Activated CD4-positive, alpha-beta T cell treated with anti-CD3 and anti-CD28 coated beads, Interleukin-2, amount 50 U/mL, for 48 hours (primary cell): Measurements from ENCODE around the gene TK1.

ENCODE experiments used
- DNase-seq, 2 experiments: peaks; one replicate each; pipeline ENCODE4 v3.0.0-alpha.2; 2020

Gene TK1

GRCh38 chr17:78219396-78220150 lies 32.7 kb upstream of the TK1 start:
- DNase-seq, result no peak

GRCh38 chr17:78214706-78215061 lies 27.8 kb upstream of the TK1 start:
- DNase-seq, result no peak

- DNase-seq, result peak; percentile 93 to 94
Measured at GRCh38 chr17:78214016-78214705, 27.3 kb upstream of the TK1 start, which contains the start of gene BIRC5. BIRC5 (plus strand) TSS chr17:78214253; CDS start chr17:78214317, 64 bp downstream.

- no peak for DNase-seq
Measured at GRCh38 chr17:78211032-78211431, 24.2 kb upstream of the TK1 start.

- DNase-seq, result no peak
Measured at GRCh38 chr17:78210111-78210510, 23.3 kb upstream of the TK1 start.

GRCh38 chr17:78208486-78208885 lies 21.6 kb upstream of the TK1 start:
- no peak for DNase-seq

GRCh38 chr17:78206298-78206697 lies 19.4 kb upstream of the TK1 start:
- DNase-seq, result no peak

- DNase-seq, result no peak
Measured at GRCh38 chr17:78205124-78205775, 18.4 kb upstream of the TK1 start.

GRCh38 chr17:78204387-78205123 lies 17.7 kb upstream of the TK1 start:
- DNase-seq, result no peak

GRCh38 chr17:78202666-78203065 lies 15.8 kb upstream of the TK1 start:
- DNase-seq, result no peak

- no peak for DNase-seq
Measured at GRCh38 chr17:78200451-78200850, 13.6 kb upstream of the TK1 start.

GRCh38 chr17:78197147-78197832 lies 10.4 kb upstream of the TK1 start:
- no peak for DNase-seq

- DNase-seq, result no peak
Measured at GRCh38 chr17:78196716-78197115, 9.9 kb upstream of the TK1 start.

GRCh38 chr17:78185981-78186691 lies 716 bp downstream of the TK1 start:
- peak in 1 of 2 experiments; percentile 36 for DNase-seq

- no peak for DNase-seq
Measured at GRCh38 chr17:78184868-78185267, 2.0 kb downstream of the TK1 start.

- DNase-seq, result no peak
Measured at GRCh38 chr17:78184351-78184750, 2.5 kb downstream of the TK1 start.

GRCh38 chr17:78183916-78184315 lies 2.9 kb downstream of the TK1 start:
- no peak for DNase-seq

GRCh38 chr17:78182504-78182903 lies 4.3 kb downstream of the TK1 start:
- no peak for DNase-seq

GRCh38 chr17:78180508-78180907 lies 6.3 kb downstream of the TK1 start:
- DNase-seq, result no peak

GRCh38 chr17:78180083-78180482 lies 6.8 kb downstream of the TK1 start:
- no peak for DNase-seq

GRCh38 chr17:78179372-78179771 lies 7.5 kb downstream of the TK1 start:
- no peak for DNase-seq

- peak; percentile 77 to 83 for DNase-seq
Measured at GRCh38 chr17:78176548-78177025, 10.3 kb downstream of the TK1 start.
